Panc1 (cell line): ENCODE results near the gene TP53AIP1.

Source experiments
- CTCF ChIP-seq: fragments of 450-650 bp; IDR thresholded peaks from 2 replicates; pipeline ENCODE4 v1.5.1; 2017; ENCODE audit warnings: mild to moderate bottlenecking
- POLR2AphosphoS5 ChIP-seq: IDR thresholded peaks from 2 replicates; pipeline ENCODE4 v1.6.1; 2012; ENCODE audit warnings: mild to moderate bottlenecking, low read depth, low read length, moderate library complexity
- REST ChIP-seq, 2 experiments: IDR thresholded peaks; 2 replicates each; pipeline ENCODE4 v1.6.1; 2011 to 2012; ENCODE audit warnings: low read depth in 2 of 2, control low read depth in 1 of 2, low read length in 1 of 2, mild to moderate bottlenecking in 1 of 2, moderate library complexity in 1 of 2; ENCODE audit not compliant: insufficient read depth in 1 of 2
- SIN3A ChIP-seq: IDR thresholded peaks from 2 replicates; pipeline ENCODE4 v1.6.1; 2012; ENCODE audit warnings: low read depth, mild to moderate bottlenecking, low read length, moderate library complexity, borderline replicate concordance; ENCODE audit not compliant: insufficient read depth
- TCF7L2 ChIP-seq: IDR thresholded peaks from 2 replicates; pipeline ENCODE4 v1.6.1; 2011; ENCODE audit warnings: mild to moderate bottlenecking, low read depth, low read length, inconsistent platforms

DNA sequence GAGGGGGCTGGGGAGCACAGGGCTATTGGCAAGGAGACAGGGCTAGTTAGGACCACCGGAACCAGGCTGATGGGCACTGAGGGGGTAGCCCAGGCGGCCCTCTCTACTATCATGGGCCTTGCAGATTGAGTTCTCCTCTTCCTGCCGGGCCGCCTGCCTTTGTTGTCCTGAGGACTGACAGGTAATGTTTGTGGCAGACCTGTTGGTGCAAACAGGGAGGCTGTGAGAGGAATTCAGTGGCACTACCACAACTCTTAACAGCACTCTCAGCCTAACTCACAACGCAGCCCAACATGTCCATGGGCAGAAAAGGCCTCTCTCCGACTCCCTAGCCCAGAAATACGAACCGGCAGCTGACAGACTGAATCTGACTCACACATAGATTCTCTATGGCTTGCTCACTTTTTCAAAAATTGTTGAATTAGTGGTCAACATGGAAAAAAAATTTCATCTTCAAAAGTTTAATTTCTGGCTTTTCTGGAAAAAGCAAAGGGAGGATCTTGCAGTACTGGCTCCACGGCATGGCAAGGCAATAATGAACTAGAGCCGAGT, 40.1 kb downstream of the TP53AIP1 start:
- no peak for TF ChIP-seq CTCF
- TF ChIP-seq POLR2AphosphoS5 = no peak
- TF ChIP-seq REST (IDR thresholded peaks at IDR 0.05; ENCODE audit: insufficient read depth in 1 of 2, low read depth in 2 of 2, low read length in 1 of 2) = no peak
- TF ChIP-seq SIN3A = no peak
- no peak for TF ChIP-seq TCF7L2
